Measurements from ENCODE around the gene TBCK.
"Not testable (repeated sequence)": the region's sequence is repeated elsewhere in the genome, so short reads cannot be mapped to it uniquely, and the experiment has no call there.

Gene TBCK

DNA sequence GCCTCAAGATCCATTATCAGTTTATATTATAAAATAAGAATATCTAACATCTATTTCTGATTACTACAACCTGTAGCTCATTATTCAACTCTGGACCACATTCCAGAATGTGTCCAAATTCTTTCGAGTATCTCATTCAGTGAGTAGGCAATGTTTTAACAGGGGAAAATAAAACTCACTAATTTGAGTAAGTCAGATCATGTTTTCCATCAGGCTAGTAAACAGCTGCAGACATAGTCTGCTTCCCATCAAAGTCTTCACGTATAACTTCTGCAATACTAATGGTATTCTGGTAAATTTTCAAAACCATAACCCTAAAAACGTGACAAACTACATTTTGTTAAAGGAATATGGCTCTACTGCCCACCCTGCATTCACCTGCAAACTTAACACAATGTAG is 31.8 kb downstream of the TBCK start:
- no peak for DNase-seq

DNA sequence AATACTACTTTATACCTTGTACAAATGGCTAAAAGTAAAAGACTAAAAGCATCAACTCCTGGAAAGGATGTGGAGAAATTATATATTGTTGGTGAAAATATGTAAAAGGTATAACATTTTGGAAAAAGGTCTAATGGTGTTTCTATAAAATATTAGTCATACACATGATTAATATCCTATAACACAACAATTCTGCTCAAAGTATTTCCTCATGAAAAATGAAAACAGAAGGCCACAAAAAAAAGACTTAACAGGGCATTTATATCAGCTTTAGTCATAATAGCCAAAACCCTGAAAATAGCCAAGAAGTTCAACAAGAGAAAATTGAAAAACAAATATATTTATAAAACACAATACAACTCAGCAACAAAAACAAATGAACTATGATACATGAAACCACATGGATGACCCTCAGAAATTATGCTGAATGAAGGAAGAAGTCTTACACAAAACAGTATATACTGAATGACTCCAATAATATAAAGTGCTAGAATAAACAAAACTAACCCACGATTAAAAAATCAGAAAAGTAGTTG is 38.8 kb downstream of the TBCK start:
- no peak for DNase-seq

DNA sequence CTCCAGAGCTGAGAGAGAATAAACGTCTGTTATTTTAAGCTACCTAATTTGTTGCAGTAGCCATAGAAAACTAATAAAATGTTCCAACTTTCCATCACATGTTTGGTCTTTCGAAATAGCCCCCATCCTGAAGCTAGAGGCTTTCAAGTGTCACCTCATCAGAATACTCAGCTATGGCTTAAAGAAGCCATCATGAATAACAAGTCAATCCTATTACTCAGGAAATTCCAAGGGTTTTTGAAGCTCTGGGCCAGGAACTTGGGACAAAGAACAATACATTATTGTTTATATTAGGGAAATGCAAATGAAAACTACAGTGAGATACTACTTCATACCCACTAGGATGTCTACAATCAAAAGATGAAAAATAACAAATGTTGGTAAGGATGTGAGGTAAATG is 42.2 kb downstream of the TBCK start:
- no peak for DNase-seq

GRCh38 chr4:106270736-106271135 is 45.3 kb downstream of the TBCK start:
- no peak for DNase-seq

GRCh38 chr4:106269711-106270110 is 46.3 kb downstream of the TBCK start:
- DNase-seq: no peak

DNA sequence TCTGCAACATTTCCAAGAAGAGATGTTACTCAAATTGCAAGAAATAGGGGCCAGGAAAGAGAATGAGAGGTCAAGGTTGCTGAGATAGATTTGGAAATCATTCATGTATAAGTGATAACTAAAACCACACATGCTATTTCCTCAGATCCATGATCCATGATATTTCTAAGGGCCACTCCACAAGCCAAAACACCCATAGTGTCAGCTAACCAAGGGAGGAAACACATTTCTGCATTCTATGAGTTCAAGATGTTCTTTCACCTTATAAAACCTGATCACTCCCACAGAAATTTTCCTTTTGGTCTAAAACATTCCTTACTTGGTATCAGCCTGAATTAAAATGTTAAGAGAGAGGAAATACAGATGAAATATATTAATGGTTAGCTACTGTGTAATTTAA is 47.2 kb downstream of the TBCK start:
- no peak for DNase-seq

GRCh38 chr4:106266201-106266600 is 49.8 kb downstream of the TBCK start:
- no peak for DNase-seq

DNA sequence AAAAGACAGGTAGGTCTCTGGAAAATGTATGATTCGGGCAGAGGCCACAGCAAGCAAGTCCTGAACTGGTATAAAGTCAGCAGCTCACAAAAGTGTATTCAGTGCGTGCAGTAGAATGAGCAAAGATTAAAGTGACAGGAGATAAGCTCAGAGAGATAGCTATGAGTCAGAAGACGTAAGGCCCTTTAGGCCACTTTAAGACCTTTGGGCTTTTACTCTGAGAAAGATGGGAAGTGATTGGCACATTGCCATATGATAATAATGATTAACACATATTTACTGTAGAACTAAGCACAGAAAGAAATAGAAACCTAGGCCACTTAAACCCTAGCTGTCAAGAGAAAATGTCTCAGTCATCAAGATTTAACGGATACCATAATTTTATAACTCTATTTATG is 51.7 kb downstream of the TBCK start:
- no peak for DNase-seq

GRCh38 chr4:106263594-106264330 is 52.2 kb downstream of the TBCK start:
- DNase-seq: no peak

GRCh38 chr4:106261980-106262379 is 54.0 kb downstream of the TBCK start:
- no peak for DNase-seq

GRCh38 chr4:106258145-106259045 is 57.6 kb downstream of the TBCK start:
- DNase-seq: no peak

- no peak for DNase-seq
Measured at GRCh38 chr4:106256190-106256589, 59.8 kb downstream of the TBCK start.

DNA sequence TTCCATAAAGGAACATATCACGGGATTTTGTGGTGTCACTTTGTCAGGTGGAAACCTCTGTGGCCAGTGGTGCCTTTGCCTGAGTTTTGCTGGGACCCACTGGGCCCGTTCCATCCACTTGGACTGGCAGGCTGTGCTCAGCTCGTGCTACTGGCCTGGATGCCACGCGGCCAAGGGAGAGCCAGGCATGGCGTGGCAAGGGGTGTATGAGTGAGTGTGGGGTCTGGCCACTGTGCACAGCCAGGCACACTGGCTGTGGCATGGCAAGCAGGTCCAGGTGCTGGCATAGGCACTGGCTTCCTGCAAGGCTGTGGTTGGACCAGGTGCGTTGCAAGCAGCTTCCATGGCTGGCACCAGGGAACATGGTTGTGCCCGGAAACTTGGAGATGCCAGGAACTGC is 60.8 kb downstream of the TBCK start:
- DNase-seq: no peak

DNA sequence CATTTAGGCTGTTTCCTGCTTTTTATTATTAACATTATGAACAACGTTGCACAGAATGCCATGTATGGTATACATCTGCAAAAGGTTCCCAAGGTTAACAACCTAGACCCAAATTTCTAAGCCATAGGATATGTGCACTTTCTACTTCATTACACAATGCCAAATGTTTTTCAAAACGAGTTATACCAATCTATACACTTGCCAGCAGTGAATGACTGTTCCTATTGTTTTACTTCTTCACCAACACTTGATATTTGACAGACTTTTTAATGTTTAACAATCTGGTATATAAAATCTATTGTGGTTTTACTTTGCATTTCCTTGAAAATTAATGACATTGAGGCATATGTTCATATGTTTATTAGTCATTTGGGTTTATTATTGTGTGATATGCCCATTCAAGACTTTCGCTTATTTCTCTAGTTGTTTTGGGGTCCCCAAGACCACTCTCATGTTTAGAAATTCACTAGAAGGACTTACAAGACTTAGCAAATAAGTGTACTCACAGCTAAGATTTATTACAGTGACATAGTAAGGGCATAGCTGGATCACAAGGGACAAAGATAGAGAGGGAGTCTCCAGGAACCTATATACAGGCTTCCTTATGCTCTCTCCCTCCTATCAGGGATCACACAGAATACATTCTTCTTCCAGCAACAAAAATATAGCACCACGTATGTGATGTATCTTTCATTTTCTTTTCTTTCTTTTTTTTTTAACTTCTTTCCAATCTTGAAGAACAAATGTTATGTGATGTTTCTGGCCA is 62.5 kb downstream of the TBCK start:
- no peak for DNase-seq

- DNase-seq: no peak
Measured at GRCh38 chr4:106247600-106247999, 68.4 kb downstream of the TBCK start.

DNA sequence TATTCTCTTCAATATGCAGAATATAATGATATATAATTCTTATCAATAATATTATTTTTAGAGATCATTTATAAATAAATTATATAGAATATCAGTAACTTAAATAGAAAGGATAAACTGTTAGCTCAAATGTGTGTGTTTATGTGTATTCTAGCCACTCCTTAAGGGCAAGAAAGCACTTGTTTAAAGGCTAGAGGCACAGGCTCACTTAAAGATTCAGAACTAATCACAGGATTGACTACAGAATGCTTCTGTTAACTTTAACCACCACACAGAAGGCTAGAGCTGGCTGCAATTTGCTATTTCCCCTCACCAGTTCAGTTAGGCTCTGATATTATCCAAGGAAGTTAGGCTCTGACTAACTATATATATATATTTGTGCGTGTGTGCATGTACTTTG is 69.6 kb downstream of the TBCK start:
- no peak for DNase-seq

- DNase-seq: no peak
Measured at GRCh38 chr4:106245176-106245575, 70.8 kb downstream of the TBCK start.

DNA sequence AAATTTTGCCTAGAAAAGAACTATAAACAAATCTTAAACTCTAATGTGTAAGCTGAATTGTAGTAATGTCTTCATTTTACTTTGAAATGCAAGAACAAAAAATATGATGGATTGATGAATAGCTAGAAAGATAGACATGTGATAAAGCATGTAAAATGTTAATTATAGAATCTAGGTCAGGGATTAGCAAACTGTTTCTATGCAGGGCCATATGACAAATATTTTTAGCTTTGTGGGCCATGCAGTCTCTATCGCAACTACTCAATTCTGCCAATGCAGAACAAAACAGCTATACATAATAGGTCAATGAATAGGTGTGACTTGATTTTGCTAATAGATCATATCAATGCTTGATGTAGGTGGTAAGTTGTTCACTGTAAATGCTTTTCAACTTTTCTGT is 75.3 kb downstream of the TBCK start:
- DNase-seq: no peak

DNA sequence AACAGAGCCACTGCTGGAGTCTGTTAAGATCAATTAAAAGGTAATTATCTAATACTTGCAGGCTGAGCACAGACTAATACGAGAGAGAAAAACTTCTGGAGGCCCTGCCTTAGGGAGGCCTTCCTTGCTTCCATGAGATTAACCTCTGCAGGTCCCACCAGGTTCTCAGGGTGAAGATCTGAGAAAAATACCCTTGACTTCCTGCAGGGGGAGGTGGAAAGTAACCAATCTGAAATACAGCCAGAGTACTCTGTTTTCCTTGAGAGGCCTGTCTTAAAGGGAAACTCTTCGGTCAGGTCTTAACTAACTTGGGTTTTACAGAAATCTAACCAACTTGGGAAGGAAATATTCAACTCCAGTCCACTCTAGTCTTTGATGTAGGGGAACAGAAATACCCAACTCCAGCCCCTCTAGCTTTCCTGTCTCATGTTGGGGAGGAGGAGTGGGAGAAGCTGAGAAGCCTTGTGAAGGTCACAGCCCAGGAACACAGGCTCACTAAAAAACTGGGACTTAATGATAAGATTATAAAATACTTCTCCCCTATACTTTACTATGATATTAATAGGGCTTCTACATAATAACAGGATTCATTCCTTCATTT is 77.1 kb downstream of the TBCK start:
- no peak for DNase-seq

GRCh38 chr4:106231931-106232330 is 84.1 kb downstream of the TBCK start:
- DNase-seq: no peak

- DNase-seq: no peak
Measured at GRCh38 chr4:106222548-106222947, 93.5 kb downstream of the TBCK start.

DNA sequence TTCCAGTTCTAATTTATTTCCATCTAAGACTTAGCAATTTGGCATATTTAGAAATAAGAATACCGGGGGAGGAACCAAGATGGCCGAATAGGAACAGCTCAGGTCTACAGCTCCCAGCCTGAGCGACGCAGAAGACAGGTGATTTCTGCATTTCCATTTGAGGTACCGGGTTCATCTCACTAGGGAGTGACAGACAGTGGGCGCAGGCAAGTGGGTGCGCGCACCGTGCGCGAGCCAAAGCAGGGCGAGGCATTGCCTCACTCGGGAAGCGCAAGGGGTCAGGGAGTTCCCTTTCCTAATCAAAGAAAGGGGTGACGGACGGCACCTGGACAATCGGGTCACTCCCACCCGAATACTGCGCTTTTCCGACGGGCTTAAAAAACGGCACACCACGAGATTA is 102.7 kb downstream of the TBCK start:
- DNase-seq: not testable (repeated sequence)

GRCh38 chr4:106210021-106210420 is 106.0 kb downstream of the TBCK start:
- no peak for DNase-seq
